Esophagus muscularis mucosa (tissue), 3 donors: Measurements from ENCODE around the gene ARID3A.

Experiments
- CTCF ChIP-seq, 3 experiments: fragments of 200-600 bp in 2 of 3; fragments of 450-650 bp in 1 of 3; sonication (generic) in 2 of 3; IDR thresholded peaks; one replicate each; pipeline ENCODE4 v1.5.1; 2017 to 2019; ENCODE audit warnings: antibody characterized with exemption in 3 of 3, mild to moderate bottlenecking in 2 of 3, moderate library complexity in 1 of 3
- POLR2A ChIP-seq: fragments of 450-650 bp; IDR thresholded peaks from one replicate; pipeline ENCODE4 v1.6.1; 2017; ENCODE audit warnings: antibody characterized with exemption, moderate library complexity, mild to moderate bottlenecking, low read depth

GRCh38 chr19:901216-902092, 24.4 kb upstream of the ARID3A start:
- TF ChIP-seq CTCF (IDR thresholded peaks at IDR 0.05), result no peak
- no peak for TF ChIP-seq POLR2A
